ENCODE measurements around the gene FNBP1.

The FNBP1 gene

DNA sequence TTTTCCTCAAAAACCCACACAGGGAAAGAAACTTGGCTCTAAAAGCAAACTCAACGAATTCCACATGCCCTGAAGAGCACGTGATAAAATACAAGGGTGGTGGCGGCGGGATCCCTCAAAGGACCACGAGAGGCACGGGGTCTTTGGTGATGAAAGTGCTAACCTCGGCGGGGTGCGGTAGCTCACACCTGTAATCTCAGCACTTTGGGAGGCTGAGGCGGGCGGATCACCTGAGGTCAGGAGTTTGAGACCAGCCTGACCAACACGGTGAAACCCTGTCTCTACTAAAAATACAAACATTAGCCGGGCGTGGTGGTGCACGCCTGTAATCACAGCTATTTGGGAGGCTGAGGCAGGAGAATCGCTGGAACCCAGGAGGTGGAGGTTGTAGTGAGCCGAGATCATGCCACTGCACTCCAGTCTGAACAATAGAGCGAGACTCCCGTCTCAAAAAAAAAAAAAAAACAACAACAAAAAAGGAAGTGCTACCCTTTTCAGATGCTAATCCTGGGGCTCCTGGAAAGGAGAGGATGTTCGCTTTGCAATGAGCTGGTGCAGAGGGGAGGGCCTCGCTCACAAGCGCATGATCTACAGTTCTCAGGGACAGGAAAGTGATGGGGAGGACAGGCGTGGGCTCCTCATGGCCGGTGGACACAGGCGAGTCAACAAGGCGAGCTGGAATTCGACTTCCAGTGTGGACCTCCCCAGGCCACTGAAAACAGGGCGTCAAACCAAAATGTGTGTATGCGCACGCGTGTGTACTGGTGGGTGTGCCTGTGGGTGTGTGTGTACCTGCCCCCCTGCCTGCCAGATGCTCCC is 153.7 kb downstream of the FNBP1 start:
- no peak overlapping the region for H3K4me3 ChIP-seq (ENCODE audit: low read depth, low read length)
- in situ Hi-C loops (cut with HindIII; ENCODE audit: low sequenced_read_pairs): no loop called here
- TF ChIP-seq CTCF (IDR thresholded peaks at IDR 0.05; ENCODE audit: low read depth, low read length, missing control alignments): no peak

GRCh38 chr9:129888293-129889121 is 154.5 kb downstream of the FNBP1 start:
- in situ Hi-C loops (cut with HindIII; ENCODE audit: low sequenced_read_pairs): no loop called here
- TF ChIP-seq CTCF (IDR thresholded peaks at IDR 0.05; ENCODE audit: low read depth, low read length, missing control alignments): no peak
- no peak overlapping the region for H3K4me3 ChIP-seq (ENCODE audit: low read depth, low read length)
- DNase-seq (ENCODE audit: low read depth): no peak

More for the DNA sequence above, 153.7 kb downstream of the FNBP1 start:
- no peak for DNase-seq (ENCODE audit: low read depth)

DNA sequence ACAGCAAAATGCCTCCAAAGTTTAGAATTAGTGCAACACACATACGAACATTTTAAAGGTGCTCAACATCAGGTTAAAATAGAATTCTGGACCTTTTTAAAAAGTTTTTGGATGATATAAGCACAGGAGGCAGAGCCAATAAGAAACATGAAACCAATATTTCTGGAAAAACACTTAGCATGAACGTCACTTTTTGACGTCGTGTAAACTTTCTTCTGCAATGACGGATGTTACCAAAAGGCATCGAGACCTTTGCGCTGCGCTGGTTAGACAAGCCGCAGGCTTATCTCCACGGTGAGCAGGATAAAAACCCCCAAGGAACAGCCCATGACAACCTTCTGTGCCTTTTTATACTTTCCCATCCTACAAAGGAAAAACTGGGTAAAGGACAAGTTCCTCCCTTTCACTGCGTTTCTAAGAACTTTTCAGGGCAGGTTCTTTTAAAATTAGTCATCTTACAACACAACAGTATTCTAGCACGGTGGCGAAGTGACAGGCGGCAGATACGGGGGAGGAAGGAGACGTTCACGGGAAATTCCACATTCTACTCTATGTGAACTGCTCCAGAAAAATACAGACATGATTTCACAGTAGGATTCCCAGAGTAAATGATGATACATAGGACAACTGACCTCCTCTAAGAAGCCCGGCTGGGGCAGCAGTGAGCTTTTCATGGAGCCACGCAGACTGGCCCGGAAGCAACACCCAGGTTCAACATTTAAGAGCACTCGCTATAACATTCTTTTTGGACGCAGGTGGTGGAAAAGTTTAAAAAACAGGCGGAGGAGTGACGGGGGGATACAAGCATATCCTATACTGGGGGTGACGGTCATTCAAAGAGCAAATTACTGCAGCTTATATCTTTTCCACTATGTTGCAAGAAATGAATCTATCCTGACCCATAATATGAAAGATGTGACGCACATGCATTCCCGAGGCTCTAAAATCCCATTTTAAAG is 155.4 kb downstream of the FNBP1 start:
- no peak overlapping the region for H3K4me3 ChIP-seq (ENCODE audit: low read depth, low read length)
- TF ChIP-seq CTCF (IDR thresholded peaks at IDR 0.05; ENCODE audit: low read depth, low read length, missing control alignments): peak; percentile 47
- DNase-seq (ENCODE audit: low read depth): no peak
- in situ Hi-C loops (cut with HindIII; ENCODE audit: low sequenced_read_pairs): no loop called here

DNA sequence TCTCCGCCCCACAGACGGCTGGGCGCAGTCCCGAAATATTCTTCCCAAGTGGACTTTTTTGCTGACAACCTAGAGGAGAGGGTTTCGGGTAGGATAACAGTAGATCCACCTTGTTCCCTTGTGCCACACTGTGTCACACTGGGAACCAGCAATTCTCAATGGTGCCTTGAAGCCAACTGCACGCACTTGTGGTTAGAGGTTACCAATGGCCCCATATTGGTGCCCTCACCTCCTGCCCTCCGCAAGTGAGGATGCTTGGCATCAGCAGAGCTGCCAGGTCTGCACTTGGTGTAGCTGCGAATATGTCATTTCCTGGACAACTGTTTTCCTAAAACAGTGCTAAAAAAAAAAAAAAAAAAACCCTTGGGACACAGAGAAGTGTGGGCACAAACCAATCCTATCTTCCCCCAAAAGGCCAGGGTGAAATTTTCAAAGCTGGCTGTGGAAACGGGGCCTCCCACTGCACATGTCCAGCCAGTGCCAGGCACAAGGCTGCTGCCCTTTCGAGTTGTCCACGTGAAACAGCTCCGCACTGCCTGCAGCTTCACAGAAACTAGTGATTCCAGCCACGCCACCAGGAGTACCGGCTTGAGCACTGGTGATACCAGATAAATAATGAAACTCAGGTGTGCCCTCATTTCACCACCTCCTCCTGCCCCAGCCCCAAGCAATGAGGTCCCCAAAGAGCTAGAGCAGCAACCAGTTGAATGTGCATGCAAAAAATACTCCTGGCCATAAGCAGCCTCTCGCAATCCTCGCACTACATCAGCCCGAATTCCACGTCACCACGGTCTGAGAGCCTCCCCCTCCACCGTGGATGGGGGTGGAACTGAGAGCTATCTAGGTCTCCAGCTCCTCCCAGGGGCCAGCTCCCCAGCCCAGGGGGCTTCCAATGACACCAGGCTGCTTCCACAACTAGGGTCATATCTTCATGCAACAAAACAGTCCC is 156.5 kb downstream of the FNBP1 start:
- in situ Hi-C loops (cut with HindIII; ENCODE audit: low sequenced_read_pairs): no loop called here
- no peak for TF ChIP-seq CTCF (IDR thresholded peaks at IDR 0.05; ENCODE audit: low read depth, low read length, missing control alignments)
- H3K4me3 ChIP-seq (ENCODE audit: low read depth, low read length): no peak overlapping the region
- no peak for DNase-seq (ENCODE audit: low read depth)

DNA sequence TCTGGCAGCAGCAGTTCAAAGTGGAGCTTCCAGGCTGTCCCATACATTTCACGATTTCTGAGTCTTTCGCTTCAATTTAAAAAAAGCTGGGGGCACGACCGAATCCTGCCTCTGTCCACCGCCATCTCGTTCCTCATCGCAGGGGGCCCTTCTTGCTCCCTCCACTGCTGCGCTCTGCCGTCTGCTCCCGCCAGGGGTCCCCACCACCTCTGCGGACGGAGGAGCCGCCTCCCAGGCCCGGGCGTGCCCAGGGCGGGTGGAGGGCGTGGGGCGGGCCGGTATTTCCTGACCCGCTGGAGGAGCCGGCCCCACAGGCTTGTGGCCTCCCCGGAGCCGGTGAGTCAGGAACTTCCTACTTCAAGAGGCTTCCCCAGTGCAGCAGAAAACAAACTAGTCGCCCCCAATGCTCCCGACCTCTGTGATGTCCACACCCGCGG is 157.3 kb downstream of the FNBP1 start:
- peak; percentile 75 for DNase-seq (ENCODE audit: low read depth)
- peak; percentile 84 for TF ChIP-seq CTCF (IDR thresholded peaks at IDR 0.05; ENCODE audit: low read depth, low read length, missing control alignments)
- in situ Hi-C loops (cut with HindIII; ENCODE audit: low sequenced_read_pairs): no loop called here
- no peak overlapping the region for H3K4me3 ChIP-seq (ENCODE audit: low read depth, low read length)
